Measurements from ENCODE around the gene HAS3.

DNA sequence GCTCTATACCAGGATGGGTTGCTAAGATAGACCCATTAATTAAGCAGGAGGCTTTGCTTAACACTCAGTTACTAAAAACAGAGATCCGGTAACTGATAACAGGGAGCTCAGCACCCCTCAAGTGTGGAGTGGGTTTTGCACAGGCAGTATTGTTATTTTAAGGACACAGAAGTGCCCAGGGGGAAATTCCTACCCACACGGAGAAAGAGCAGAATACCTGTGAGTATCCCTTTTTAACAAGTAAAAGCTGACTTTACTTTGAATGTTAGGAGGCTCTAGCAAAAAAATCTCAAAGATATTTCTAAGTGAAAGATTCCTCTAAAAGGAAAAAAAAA lies 32.8 kb upstream of the HAS3 start:
- TF ChIP-seq, protein P1, sequence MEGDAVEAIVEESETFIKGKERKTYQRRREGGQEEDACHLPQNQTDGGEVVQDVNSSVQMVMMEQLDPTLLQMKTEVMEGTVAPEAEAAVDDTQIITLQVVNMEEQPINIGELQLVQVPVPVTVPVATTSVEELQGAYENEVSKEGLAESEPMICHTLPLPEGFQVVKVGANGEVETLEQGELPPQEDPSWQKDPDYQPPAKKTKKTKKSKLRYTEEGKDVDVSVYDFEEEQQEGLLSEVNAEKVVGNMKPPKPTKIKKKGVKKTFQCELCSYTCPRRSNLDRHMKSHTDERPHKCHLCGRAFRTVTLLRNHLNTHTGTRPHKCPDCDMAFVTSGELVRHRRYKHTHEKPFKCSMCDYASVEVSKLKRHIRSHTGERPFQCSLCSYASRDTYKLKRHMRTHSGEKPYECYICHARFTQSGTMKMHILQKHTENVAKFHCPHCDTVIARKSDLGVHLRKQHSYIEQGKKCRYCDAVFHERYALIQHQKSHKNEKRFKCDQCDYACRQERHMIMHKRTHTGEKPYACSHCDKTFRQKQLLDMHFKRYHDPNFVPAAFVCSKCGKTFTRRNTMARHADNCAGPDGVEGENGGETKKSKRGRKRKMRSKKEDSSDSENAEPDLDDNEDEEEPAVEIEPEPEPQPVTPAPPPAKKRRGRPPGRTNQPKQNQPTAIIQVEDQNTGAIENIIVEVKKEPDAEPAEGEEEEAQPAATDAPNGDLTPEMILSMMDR (IDR thresholded peaks at IDR 0.05): no peak
- TF ChIP-seq, protein P2, sequence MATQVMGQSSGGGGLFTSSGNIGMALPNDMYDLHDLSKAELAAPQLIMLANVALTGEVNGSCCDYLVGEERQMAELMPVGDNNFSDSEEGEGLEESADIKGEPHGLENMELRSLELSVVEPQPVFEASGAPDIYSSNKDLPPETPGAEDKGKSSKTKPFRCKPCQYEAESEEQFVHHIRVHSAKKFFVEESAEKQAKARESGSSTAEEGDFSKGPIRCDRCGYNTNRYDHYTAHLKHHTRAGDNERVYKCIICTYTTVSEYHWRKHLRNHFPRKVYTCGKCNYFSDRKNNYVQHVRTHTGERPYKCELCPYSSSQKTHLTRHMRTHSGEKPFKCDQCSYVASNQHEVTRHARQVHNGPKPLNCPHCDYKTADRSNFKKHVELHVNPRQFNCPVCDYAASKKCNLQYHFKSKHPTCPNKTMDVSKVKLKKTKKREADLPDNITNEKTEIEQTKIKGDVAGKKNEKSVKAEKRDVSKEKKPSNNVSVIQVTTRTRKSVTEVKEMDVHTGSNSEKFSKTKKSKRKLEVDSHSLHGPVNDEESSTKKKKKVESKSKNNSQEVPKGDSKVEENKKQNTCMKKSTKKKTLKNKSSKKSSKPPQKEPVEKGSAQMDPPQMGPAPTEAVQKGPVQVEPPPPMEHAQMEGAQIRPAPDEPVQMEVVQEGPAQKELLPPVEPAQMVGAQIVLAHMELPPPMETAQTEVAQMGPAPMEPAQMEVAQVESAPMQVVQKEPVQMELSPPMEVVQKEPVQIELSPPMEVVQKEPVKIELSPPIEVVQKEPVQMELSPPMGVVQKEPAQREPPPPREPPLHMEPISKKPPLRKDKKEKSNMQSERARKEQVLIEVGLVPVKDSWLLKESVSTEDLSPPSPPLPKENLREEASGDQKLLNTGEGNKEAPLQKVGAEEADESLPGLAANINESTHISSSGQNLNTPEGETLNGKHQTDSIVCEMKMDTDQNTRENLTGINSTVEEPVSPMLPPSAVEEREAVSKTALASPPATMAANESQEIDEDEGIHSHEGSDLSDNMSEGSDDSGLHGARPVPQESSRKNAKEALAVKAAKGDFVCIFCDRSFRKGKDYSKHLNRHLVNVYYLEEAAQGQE (IDR thresholded peaks at IDR 0.05; ENCODE audit: insufficient read depth in 1 of 2, low read depth in 2 of 2, low read length in 1 of 2): no peak
- TF ChIP-seq POLR2AphosphoS5 (IDR thresholded peaks at IDR 0.05; ENCODE audit: low read depth, low read length) (no peak), SIN3A (IDR thresholded peaks at IDR 0.05; ENCODE audit: borderline replicate concordance, insufficient read depth, low read depth, low read length) (no peak)
